NCI-H82 treated with DMSO at 0.1 percent for 48 hours (cell line): Measurements from ENCODE around the gene XKR7.

ENCODE experiments used
- DNase-seq: peaks from one replicate; lab custom pipeline; 2025; ENCODE audit not compliant: unreplicated experiment; lab: John Stamatoyannopoulos, UW

The XKR7 gene

GRCh38 chr20:31939661-31940060, 28.3 kb upstream of the XKR7 start:
- no peak for DNase-seq

- DNase-seq, result no peak
These were observed 24.9 kb upstream of the XKR7 start for GRCh38 chr20:31943052-31943471.

- no peak for DNase-seq
These were observed 22.6 kb upstream of the XKR7 start for GRCh38 chr20:31945319-31945718.

- DNase-seq, result no peak
These were observed 22.2 kb upstream of the XKR7 start for GRCh38 chr20:31945785-31946184.

- no peak for DNase-seq
These were observed 19.9 kb upstream of the XKR7 start for GRCh38 chr20:31948008-31948407.

GRCh38 chr20:31949877-31950646, 17.9 kb upstream of the XKR7 start:
- no peak for DNase-seq

GRCh38 chr20:31951203-31951529, 16.8 kb upstream of the XKR7 start:
- DNase-seq, result no peak

- DNase-seq, result peak; percentile 97
These were observed 16.2 kb upstream of the XKR7 start, which contains the start of gene PDRG1 for GRCh38 chr20:31951530-31952453. Gene PDRG1 (minus strand): TSS chr20:31952046. CDS start chr20:31951961, 85 bp downstream.

- no peak for DNase-seq
These were observed 14.3 kb upstream of the XKR7 start for GRCh38 chr20:31953556-31954148.

GRCh38 chr20:31954500-31954899, 13.5 kb upstream of the XKR7 start:
- DNase-seq, result no peak

- DNase-seq, result peak; percentile 74
These were observed 11.1 kb upstream of the XKR7 start for GRCh38 chr20:31956556-31957526.

- DNase-seq, result peak; percentile 96
These were observed 5.2 kb upstream of the XKR7 start for GRCh38 chr20:31962761-31963160.

GRCh38 chr20:31963889-31964288, 4.1 kb upstream of the XKR7 start:
- no peak for DNase-seq

- DNase-seq, result peak; percentile 53
These were observed 828 bp upstream of the XKR7 start for GRCh38 chr20:31966991-31967655.

GRCh38 chr20:31968291-31969126, 558 bp downstream of the XKR7 start:
- DNase-seq, result no peak

GRCh38 chr20:31969991-31970390, 2.0 kb downstream of the XKR7 start:
- DNase-seq, result no peak

GRCh38 chr20:31972471-31973021, 4.6 kb downstream of the XKR7 start:
- DNase-seq, result peak; percentile 97

- DNase-seq, result no peak
These were observed 6.3 kb downstream of the XKR7 start for GRCh38 chr20:31974296-31974695.
